ENCODE measurements around the gene ARL14. TPM values are rescaled to one million over a fixed set of nuclear protein-coding genes. Genes with fewer than 3 reads are reported as not detected.

Gene ARL14
- total RNA-seq, 1 donor from 2014 or later: not detected

DNA sequence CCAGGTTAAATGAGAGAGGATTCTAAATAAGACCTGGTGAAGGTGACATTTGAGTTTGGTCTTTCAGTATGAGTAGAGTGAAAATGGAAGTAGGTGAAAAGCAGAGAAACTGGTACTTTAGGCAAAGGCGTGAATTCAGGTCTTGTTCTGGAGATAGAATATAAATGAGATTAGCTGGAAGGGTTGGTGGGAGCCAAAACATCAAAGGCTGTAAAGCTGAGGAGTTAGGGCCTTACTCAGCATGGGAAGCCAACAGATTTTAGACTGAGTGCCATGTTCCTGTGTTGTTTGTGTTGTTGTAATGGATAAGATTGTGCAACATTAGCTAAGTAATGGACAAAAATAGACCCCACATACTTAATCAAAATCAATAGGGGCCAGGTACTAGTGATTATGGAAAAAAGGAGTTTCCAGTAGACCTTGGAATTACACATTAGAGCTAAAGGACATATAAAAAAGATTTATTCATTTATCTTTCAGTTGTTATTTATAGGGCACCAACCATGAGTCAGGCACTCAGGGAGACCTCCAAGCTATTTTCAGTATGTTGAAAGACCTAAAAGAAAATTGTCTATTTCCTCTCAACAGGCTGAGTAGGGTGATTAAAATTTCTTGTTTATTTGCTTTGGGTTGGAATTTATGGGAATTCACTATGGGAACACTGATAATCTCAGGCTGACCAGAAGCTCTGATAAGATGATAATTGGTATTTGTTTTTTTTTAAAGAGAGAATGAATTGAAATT, 20.8 kb downstream of the ARL14 start:
- intact Hi-C loops (cut with DNase I): no loop called here
- TF ChIP-seq, protein P1, sequence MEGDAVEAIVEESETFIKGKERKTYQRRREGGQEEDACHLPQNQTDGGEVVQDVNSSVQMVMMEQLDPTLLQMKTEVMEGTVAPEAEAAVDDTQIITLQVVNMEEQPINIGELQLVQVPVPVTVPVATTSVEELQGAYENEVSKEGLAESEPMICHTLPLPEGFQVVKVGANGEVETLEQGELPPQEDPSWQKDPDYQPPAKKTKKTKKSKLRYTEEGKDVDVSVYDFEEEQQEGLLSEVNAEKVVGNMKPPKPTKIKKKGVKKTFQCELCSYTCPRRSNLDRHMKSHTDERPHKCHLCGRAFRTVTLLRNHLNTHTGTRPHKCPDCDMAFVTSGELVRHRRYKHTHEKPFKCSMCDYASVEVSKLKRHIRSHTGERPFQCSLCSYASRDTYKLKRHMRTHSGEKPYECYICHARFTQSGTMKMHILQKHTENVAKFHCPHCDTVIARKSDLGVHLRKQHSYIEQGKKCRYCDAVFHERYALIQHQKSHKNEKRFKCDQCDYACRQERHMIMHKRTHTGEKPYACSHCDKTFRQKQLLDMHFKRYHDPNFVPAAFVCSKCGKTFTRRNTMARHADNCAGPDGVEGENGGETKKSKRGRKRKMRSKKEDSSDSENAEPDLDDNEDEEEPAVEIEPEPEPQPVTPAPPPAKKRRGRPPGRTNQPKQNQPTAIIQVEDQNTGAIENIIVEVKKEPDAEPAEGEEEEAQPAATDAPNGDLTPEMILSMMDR (IDR thresholded peaks at IDR 0.05): no peak
- H3K27ac ChIP-seq: no peak overlapping the region

DNA sequence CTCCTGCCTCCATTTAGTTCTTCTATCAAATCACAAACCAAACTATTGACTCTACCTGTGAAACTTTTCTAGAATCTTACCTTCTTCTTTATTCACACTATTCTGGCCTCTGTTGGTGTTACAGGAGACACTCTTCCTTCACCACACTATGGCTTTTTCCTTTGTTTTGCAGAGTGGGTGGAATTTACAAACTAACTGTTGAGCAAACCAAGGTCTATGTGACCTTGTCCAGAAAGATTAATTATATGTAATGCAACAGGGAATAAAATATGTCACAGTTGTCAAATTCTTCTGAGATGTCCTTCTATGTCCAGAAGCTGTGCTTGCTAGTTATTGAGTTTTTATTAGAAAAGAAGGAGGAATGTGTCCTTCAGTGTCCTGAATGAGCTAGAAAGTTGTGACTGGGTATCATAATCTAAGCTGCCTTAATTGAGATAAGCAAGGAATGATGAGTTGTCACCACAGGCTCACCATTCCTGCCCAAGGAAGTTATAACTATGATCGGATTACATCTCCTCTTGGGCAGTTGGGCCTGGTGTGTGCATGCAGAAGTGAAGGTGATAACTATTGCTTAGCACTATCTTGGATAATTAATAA, 21.7 kb downstream of the ARL14 start:
- Histone ChIP-seq H3K4me1 (no peaks in the 10 kb centered on the region), H3K9me3 (no peaks in the 10 kb centered on the region), H3K36me3 (no peaks in the 10 kb centered on the region), H3K4me3 (no peak overlapping the region), H3K27me3 (no peaks in the 10 kb centered on the region), H3K27ac (no peak overlapping the region)
- no peak for DNase-seq (ENCODE audit: low spot score in 2 of 2)
- intact Hi-C loops (cut with DNase I): no loop called here
- TF ChIP-seq, protein P1 (IDR thresholded peaks at IDR 0.05): no peak

More for the DNA sequence above, 20.8 kb downstream of the ARL14 start:
- H3K27me3 ChIP-seq: no peaks in the 10 kb centered on the region
- H3K36me3 ChIP-seq: no peaks in the 10 kb centered on the region
- no peak overlapping the region for H3K4me3 ChIP-seq
- no peak for DNase-seq (ENCODE audit: low spot score in 2 of 2)
- no peaks in the 10 kb centered on the region for H3K4me1 ChIP-seq
- no peaks in the 10 kb centered on the region for H3K9me3 ChIP-seq

DNA sequence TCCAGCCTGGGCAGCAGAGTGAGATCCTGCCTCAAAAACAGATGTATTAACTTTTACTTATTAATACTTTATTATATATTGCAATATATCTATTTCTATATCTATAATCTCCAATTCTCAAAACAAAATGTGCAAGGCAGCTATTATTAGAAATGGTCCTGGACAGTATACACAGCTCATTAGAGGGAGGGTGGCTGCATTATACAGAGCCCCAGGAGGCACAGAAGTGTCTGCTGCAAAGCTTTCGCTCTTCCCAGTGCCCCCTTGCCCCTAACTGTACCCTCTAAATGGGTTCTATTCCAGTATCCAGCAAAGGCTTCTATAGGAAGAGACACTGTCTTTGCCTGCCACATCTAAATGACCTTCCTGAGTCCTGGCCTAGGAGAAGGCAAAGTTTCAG, 24.5 kb downstream of the ARL14 start:
- H3K9me3 ChIP-seq: no peaks in the 10 kb centered on the region
- TF ChIP-seq, protein P1 (IDR thresholded peaks at IDR 0.05): no peak
- no peak overlapping the region for H3K27ac ChIP-seq
- intact Hi-C loops (cut with DNase I): loop anchor here (10.0 kb wide), 1 partner anchor 723 kb away; no protein-coding TSS in a partner anchor
- no peaks in the 10 kb centered on the region for H3K27me3 ChIP-seq
- no peak overlapping the region for H3K4me3 ChIP-seq
- DNase-seq (ENCODE audit: low spot score in 2 of 2): no peak
- no peaks in the 10 kb centered on the region for H3K36me3 ChIP-seq
- H3K4me1 ChIP-seq: no peaks in the 10 kb centered on the region

DNA sequence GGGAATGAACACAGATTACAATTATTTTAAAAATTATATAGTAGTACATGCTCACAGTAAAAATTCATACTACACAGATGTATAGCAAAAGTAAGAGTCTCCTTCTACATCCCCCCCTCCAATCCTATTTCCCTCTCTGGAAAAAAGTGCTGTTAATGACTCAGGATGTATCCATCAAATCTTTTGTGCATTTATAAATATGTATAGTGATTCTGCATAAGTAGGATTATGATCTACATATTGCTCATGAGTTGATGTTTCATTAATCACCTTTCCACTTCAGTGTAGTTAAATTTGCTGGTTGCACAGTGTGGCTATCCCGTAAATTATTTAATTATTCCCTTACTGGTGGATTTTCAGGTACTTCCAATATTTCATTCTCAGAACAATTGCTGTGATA, 25.3 kb downstream of the ARL14 start:
- no peaks in the 10 kb centered on the region for H3K36me3 ChIP-seq
- intact Hi-C loops (cut with DNase I): loop anchor here (10.0 kb wide), 1 partner anchor 723 kb away; no protein-coding TSS in a partner anchor
- no peaks in the 10 kb centered on the region for H3K9me3 ChIP-seq
- DNase-seq (ENCODE audit: low spot score in 2 of 2): no peak
- no peak overlapping the region for H3K27ac ChIP-seq
- no peak overlapping the region for H3K4me3 ChIP-seq
- H3K4me1 ChIP-seq: no peaks in the 10 kb centered on the region
- no peaks in the 10 kb centered on the region for H3K27me3 ChIP-seq
- TF ChIP-seq, protein P1 (IDR thresholded peaks at IDR 0.05): no peak

DNA sequence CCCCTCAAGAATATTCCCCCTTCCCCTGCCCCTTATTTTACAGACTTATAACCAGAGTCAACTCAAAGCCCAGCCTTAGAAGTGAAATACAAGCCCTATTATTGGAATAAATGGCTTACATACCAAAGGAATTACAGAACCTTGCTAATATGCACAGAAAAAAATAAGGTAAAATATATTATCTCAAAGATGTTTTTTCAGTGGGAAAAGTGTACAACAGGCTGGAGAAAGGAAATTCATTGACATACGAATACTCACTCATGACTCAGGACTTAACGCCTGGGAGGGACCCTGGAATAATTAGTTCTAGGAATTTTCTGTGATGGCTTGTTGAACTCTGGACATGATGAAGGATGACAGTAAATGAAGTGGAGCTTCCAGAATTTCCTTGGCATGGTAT, 27.0 kb downstream of the ARL14 start:
- intact Hi-C loops (cut with DNase I): loop anchor here (10.0 kb wide), 1 partner anchor 721 kb away; no protein-coding TSS in a partner anchor
- TF ChIP-seq, protein P1 (IDR thresholded peaks at IDR 0.05): no peak
- Histone ChIP-seq H3K4me1 (no peaks in the 10 kb centered on the region), H3K36me3 (no peaks in the 10 kb centered on the region), H3K9me3 (no peaks in the 10 kb centered on the region), H3K4me3 (no peak overlapping the region), H3K27me3 (no peaks in the 10 kb centered on the region), H3K27ac (no peak overlapping the region)
- DNase-seq (ENCODE audit: low spot score in 2 of 2): no peak

Measured in ascending aorta (tissue), 2 donors.